HG02981 (cell line): ENCODE results near the gene SMG9.

ENCODE experiments used
- ATAC-seq: cut with Tn5 transposase; IDR thresholded peaks from one replicate; pipeline ENCODE4 v1.9.1; 2021; ENCODE audit warnings: mild to moderate bottlenecking, moderate library complexity; ENCODE audit not compliant: unreplicated experiment

SMG9 gene

GRCh38 chr19:43759515-43759914, 4.8 kb upstream of the SMG9 start:
- ATAC-seq: no peak

GRCh38 chr19:43755256-43755801, 567 bp upstream of the SMG9 start:
- no peak for ATAC-seq

- no peak for ATAC-seq
These were observed 584 bp downstream of the SMG9 start for GRCh38 chr19:43754253-43754502.

- no peak for ATAC-seq
These were observed 2.4 kb downstream of the SMG9 start for GRCh38 chr19:43752287-43752875.

- no peak for ATAC-seq
These were observed 3.1 kb downstream of the SMG9 start for GRCh38 chr19:43751466-43752220.

- ATAC-seq: no peak
These were observed 4.9 kb downstream of the SMG9 start for GRCh38 chr19:43749898-43750297.

- ATAC-seq: no peak
These were observed 5.6 kb downstream of the SMG9 start for GRCh38 chr19:43749152-43749551.

- no peak for ATAC-seq
These were observed 6.1 kb downstream of the SMG9 start for GRCh38 chr19:43748685-43749084.

GRCh38 chr19:43748205-43748594, 6.6 kb downstream of the SMG9 start:
- no peak for ATAC-seq

- ATAC-seq: no peak
These were observed 7.1 kb downstream of the SMG9 start for GRCh38 chr19:43747557-43748204.

- no peak for ATAC-seq
These were observed 11.7 kb downstream of the SMG9 start for GRCh38 chr19:43743059-43743458.

- ATAC-seq: no peak
These were observed 13.5 kb downstream of the SMG9 start for GRCh38 chr19:43741075-43741825.

- no peak for ATAC-seq
These were observed 15.1 kb downstream of the SMG9 start for GRCh38 chr19:43739439-43740235.

GRCh38 chr19:43738780-43739211, 16.0 kb downstream of the SMG9 start:
- ATAC-seq: no peak

GRCh38 chr19:43735957-43736356, 18.8 kb downstream of the SMG9 start:
- ATAC-seq: no peak

GRCh38 chr19:43735013-43735412, 19.7 kb downstream of the SMG9 start:
- ATAC-seq: no peak

GRCh38 chr19:43731846-43732245, 22.9 kb downstream of the SMG9 start:
- ATAC-seq: no peak

- ATAC-seq: no peak
These were observed 23.4 kb downstream of the SMG9 start for GRCh38 chr19:43731346-43731745.

- no peak for ATAC-seq
These were observed 24.8 kb downstream of the SMG9 start for GRCh38 chr19:43729919-43730318.

- ATAC-seq: no peak
These were observed 27.2 kb downstream of the SMG9 start for GRCh38 chr19:43727593-43727853.
